Endodermal cell (in vitro differentiated cells): Measurements from ENCODE around the gene TAX1BP1. TPM values are rescaled to one million over a fixed set of nuclear protein-coding genes. Genes with fewer than 3 reads are reported as not detected.

Source experiments
- DNase-seq: peaks from one replicate; pipeline ENCODE4 v3.0.0-alpha.2; 2017
- H3K27ac ChIP-seq: 2 replicates; pipeline ENCODE4 v1.5.1; 2013; ENCODE audit warnings: mild to moderate bottlenecking, low read depth, low read length, moderate library complexity
- H3K27me3 ChIP-seq: 2 replicates; pipeline ENCODE4 v1.6.1; 2013; ENCODE audit warnings: mild to moderate bottlenecking, low read length, moderate library complexity; ENCODE audit not compliant: insufficient read depth, control insufficient read depth, poor library complexity, severe bottlenecking
- H3K36me3 ChIP-seq: 2 replicates; pipeline ENCODE4 v1.7.0; 2013; ENCODE audit warnings: mild to moderate bottlenecking, low read length, moderate library complexity; ENCODE audit not compliant: control insufficient read depth, insufficient read depth
- H3K4me1 ChIP-seq: one replicate; pipeline ENCODE4 v1.7.0; 2013; ENCODE audit warnings: low read length; ENCODE audit not compliant: control insufficient read depth, insufficient read depth
- H3K4me3 ChIP-seq: 2 replicates; pipeline ENCODE4 v1.5.1; 2013; ENCODE audit warnings: mild to moderate bottlenecking, low read length, moderate library complexity
- H3K9ac ChIP-seq: 2 replicates; pipeline ENCODE4 v1.6.1; 2013; ENCODE audit warnings: mild to moderate bottlenecking, low read length, moderate library complexity; ENCODE audit not compliant: poor library complexity, severe bottlenecking; ENCODE audit errors: extremely low read depth
- H3K9me3 ChIP-seq: 2 replicates; pipeline ENCODE4 v1.6.1; 2013; ENCODE audit warnings: mild to moderate bottlenecking, low read length, moderate library complexity; ENCODE audit not compliant: control insufficient read depth
- H3K27ac Mint-ChIP-seq: 2 replicates; pipeline ENCODE4 v1.8.0; 2020; ENCODE audit warnings: mixed read lengths
- H3K27me3 Mint-ChIP-seq: 2 replicates; pipeline ENCODE4 v1.8.0; 2021; ENCODE audit warnings: mild to moderate bottlenecking, mixed read lengths; ENCODE audit not compliant: insufficient read depth
- H3K36me3 Mint-ChIP-seq: 2 replicates; pipeline ENCODE4 v1.8.0; 2020; ENCODE audit warnings: low read depth, mixed read lengths
- H3K4me1 Mint-ChIP-seq: 2 replicates; pipeline ENCODE4 v1.8.0; 2020; ENCODE audit warnings: mixed read lengths
- H3K4me3 Mint-ChIP-seq: 2 replicates; pipeline ENCODE4 v1.8.0; 2020; ENCODE audit warnings: mild to moderate bottlenecking, moderate library complexity, mixed read lengths
- H3K9me3 Mint-ChIP-seq: 2 replicates; pipeline ENCODE4 v1.8.0; 2020; ENCODE audit warnings: mild to moderate bottlenecking, mixed read lengths
- WGBS, 2 experiments: methylation state at CpG; one replicate each; pipeline versions ENCODE4 v1.1.5 to v1.1.7; 2013; ENCODE audit warnings: missing lambda C conversion rate in 2 of 2, mixed read lengths in 1 of 2; ENCODE audit not compliant: insufficient coverage in 1 of 2, insufficient read length in 1 of 2; 5-methylcytosine and 5-hydroxymethylcytosine counted together
- total RNA-seq, 2 donors: library from RNA; stranded (reverse); fragmentation: NEBNext Ultra II Directional in 1 of 2; extraction: Animal tissue kit (Norgen Biotek cat#: 25700) in 1 of 2; gene quantifications; 2 replicates in 1 of 2; 3 replicates in 1 of 2; pipeline ENCODE4 v1.2.1, GENCODE V29; 2021
- TF ChIP-seq, protein P1 (sequence below): fragments of 200-600 bp; sonication (generic); conservative IDR thresholded peaks from 2 replicates; pipeline ENCODE4 v1.5.0; 2021; ENCODE audit warnings: antibody characterized with exemption, mild to moderate bottlenecking

TAX1BP1 gene
- total RNA-seq, 2 donors from 2014 or later, result 100 to 114 TPM

GRCh38 chr7:27810186-27810585 is 70.2 kb downstream of the TAX1BP1 start:
- TF ChIP-seq, protein P1, sequence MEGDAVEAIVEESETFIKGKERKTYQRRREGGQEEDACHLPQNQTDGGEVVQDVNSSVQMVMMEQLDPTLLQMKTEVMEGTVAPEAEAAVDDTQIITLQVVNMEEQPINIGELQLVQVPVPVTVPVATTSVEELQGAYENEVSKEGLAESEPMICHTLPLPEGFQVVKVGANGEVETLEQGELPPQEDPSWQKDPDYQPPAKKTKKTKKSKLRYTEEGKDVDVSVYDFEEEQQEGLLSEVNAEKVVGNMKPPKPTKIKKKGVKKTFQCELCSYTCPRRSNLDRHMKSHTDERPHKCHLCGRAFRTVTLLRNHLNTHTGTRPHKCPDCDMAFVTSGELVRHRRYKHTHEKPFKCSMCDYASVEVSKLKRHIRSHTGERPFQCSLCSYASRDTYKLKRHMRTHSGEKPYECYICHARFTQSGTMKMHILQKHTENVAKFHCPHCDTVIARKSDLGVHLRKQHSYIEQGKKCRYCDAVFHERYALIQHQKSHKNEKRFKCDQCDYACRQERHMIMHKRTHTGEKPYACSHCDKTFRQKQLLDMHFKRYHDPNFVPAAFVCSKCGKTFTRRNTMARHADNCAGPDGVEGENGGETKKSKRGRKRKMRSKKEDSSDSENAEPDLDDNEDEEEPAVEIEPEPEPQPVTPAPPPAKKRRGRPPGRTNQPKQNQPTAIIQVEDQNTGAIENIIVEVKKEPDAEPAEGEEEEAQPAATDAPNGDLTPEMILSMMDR, result no peak
- Mint-ChIP-seq H3K27me3 (no peaks in the 10 kb centered on the region), H3K36me3 (peaks cover 19% of the 10 kb centered on the region)

DNA sequence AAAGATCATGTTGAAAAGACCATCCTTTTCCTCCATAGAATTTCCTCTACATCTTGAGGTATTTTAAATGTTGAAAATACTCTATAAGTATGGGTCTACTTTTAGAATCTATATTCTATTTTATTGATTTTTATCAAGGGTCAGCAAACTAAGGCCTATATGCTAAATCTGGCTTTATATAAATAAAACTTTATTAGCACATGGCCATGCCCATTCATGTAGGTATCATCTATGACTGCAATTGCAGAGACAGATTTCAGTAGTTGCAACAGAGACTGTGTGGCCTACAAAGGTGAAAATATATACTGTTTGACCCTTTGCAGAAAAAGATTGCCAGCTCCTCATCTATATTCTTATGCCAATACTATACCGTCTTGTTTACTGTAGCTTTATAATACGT is 72.7 kb downstream of the TAX1BP1 start:
- Mint-ChIP-seq H3K4me1 (no peaks in the 10 kb centered on the region), H3K27ac (no peak overlapping the region), H3K27me3 (no peaks in the 10 kb centered on the region), H3K36me3 (peaks cover 28% of the 10 kb centered on the region), H3K9me3 (no peaks in the 10 kb centered on the region), H3K4me3 (no peak overlapping the region)
- H3K4me1 ChIP-seq, result no peaks in the 10 kb centered on the region
- no peak overlapping the region for H3K9ac ChIP-seq
- 83 to 96% methylated on average over 2 of the region's 2 CpGs for WGBS, 2 experiments
- H3K9me3 ChIP-seq, result peaks cover 4% of the 10 kb centered on the region
- no peak overlapping the region for H3K4me3 ChIP-seq
- no peak overlapping the region for H3K27ac ChIP-seq
- H3K36me3 ChIP-seq, result peaks cover 34% of the 10 kb centered on the region
- no peaks in the 10 kb centered on the region for H3K27me3 ChIP-seq
- no peak for DNase-seq
- TF ChIP-seq, protein P1, result no peak

More at GRCh38 chr7:27810186-27810585, 70.2 kb downstream of the TAX1BP1 start:
- no peak overlapping the region for H3K27ac Mint-ChIP-seq
- Histone ChIP-seq H3K27ac (no peak overlapping the region), H3K4me3 (no peak overlapping the region), H3K9ac (no peak overlapping the region), H3K9me3 (peaks cover 4% of the 10 kb centered on the region), H3K27me3 (no peaks in the 10 kb centered on the region), H3K4me1 (no peaks in the 10 kb centered on the region), H3K36me3 (peaks cover 21% of the 10 kb centered on the region)
- no peak for DNase-seq
- H3K4me1 Mint-ChIP-seq, result no peaks in the 10 kb centered on the region
- 79% methylated on average over 3 to 4 of the region's 4 CpGs for WGBS, 2 experiments
- no peak overlapping the region for H3K4me3 Mint-ChIP-seq
- no peaks in the 10 kb centered on the region for H3K9me3 Mint-ChIP-seq

GRCh38 chr7:27822245-27822644 is 82.3 kb downstream of the TAX1BP1 start:
- peaks cover 46% of the 10 kb centered on the region for H3K36me3 ChIP-seq
- no peaks in the 10 kb centered on the region for H3K27me3 ChIP-seq
- DNase-seq, result no peak
- H3K27me3 Mint-ChIP-seq, result no peaks in the 10 kb centered on the region
- H3K36me3 Mint-ChIP-seq, result peaks cover 19% of the 10 kb centered on the region
- H3K4me1 ChIP-seq, result no peaks in the 10 kb centered on the region
- no peak overlapping the region for H3K9ac ChIP-seq
- H3K4me1 Mint-ChIP-seq, result no peaks in the 10 kb centered on the region
- H3K9me3 Mint-ChIP-seq, result no peaks in the 10 kb centered on the region
- WGBS, 2 experiments, result 88% methylated on average over 2 of the region's 2 CpGs; no CpG with 5 or more reads in 1 of the 2 experiments
- no peak overlapping the region for H3K4me3 Mint-ChIP-seq
- TF ChIP-seq, protein P1, result no peak
- H3K4me3 ChIP-seq, result no peak overlapping the region
- H3K9me3 ChIP-seq, result no peaks in the 10 kb centered on the region
- no peak overlapping the region for H3K27ac Mint-ChIP-seq
- no peak overlapping the region for H3K27ac ChIP-seq
